ENCODE results near the gene NR2F1.

NR2F1 gene

DNA sequence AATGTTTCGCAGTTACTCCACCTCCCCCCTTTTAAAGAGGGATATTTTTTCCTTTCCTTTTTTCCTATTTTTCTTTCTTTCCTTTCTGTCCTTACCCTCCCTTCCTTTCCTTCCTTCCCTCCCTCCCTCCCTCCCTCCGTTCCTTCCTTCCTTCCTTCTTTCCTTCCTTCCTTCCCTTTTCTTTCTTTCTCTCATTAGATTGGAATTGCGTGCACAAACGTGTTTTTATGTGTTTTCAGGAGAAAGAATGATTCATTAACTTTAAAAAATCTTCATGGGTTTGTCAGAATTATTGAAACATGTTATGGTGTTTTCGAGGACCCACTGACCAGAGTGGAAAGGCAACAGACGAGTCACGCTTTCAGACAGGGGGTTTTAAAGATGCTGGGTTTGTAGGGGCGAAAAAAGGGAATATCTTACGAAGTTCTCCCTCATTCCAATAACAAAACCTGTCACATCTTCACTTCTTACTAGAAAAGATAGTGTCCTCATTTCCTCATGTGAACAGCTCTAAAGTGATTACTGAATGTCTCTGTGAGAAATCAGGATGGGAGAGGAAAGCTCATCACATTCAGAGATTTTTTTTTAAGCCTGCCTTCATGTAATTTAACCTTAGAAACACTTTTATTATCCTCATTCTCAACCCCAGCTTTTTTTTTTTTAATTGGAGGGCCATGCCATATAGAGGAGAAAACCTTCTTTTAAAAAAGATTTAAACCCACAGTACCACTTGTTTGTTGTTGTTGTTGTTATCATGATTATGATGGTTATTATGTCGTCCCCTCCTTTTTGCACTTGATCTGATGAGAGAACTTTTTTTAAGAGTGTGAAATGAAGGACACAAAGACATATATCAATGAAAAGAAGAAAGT is 21.9 kb downstream of the NR2F1 start:
- no peak for DNase-seq

DNA sequence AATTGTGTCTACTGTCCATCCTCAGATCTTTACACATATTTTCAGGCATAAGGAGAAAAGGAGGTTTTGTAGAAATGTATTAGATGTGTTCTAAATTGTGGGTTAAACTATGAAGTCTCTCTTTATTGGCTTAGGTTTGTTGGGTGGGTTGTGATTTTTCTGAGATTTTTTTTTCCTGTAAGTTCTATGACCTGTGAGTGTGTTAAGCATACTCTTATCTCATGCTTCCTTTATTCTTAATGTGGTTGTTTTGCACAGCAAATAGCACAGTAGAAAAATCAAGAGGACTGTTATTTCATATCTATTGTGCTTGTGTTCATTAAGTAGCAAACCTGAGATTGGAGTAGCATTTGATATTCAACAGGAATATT is 23.3 kb downstream of the NR2F1 start:
- no peak for DNase-seq

DNA sequence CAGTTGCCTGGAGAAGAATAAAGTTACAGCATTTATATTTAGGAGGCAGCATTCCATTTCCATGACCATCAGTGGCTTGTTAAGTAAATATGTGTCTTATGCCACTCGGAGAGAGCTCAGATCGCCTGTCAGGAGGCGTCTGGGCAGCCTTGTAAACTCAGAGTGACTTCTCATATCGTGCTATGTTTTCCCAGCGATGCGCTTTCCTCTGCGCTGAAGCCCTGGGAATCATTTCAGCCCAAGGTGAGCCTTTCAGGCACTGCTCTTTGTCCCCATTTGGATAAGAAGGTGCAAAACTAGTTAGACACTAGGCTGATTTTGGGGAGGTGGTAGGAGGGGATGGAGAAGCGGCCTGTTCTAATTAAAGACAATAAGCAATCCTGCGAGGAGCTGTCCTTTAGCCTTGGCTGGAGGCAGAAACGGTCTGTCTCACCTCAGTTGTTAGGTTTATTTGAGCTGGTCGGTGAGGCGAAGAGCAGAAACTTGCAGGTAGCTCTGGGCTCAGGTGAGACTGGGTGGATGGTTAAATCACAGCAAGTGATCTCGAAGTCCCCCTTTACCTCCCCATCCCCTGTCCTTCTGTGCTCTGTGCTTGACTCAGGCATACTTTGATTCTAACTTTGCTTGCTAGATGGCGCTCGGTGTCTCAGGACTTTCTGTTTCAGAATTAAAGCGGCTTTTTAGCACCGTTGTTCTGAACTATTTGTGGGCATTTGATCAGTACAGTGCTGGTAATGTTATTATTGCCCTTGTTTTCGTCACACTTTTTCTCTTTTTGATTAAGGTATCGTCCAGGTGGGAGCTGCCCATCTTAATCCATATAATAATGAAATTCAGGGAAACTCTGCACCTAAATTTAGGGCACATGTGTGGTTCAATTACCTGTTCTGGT is 24.6 kb downstream of the NR2F1 start:
- DNase-seq, result peak; percentile 28

DNA sequence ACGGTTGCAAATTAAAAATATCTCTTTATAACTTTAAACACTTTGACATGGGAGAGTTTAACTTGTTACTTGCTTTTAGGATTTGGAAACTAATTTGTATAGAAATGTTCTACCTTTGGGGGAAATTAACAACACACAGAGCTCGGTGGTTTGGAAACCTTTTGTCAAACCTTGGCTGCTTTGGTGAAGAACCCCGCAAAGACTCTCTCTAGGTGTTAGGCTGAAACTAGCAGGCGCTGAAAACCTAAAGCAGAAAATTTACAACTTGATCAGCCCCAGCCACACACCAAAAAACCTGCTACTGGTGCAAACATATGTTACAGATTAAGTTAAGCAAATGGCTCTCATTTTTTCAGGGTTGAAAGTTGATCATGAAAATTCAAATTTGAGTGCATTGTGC is 25.8 kb downstream of the NR2F1 start:
- no peak for DNase-seq

DNA sequence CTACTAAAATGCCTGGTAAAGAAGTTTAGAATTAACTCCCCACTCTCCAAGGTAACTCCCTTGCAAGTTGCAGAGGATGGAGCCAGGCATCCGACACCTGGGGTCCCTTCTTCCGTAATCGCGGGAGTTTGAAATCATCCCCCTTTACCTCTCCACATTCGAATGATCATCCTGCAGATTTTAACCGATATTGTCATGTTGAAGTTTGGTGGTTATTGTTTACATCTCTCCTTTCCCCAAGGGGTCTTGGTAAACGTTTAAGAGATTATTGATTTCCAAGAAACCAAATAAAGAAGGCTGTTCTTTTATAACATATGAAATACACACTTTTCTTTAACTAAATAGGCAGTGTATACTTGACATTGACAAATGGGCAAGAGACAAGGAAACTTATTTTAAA is 26.7 kb downstream of the NR2F1 start:
- no peak for DNase-seq

DNA sequence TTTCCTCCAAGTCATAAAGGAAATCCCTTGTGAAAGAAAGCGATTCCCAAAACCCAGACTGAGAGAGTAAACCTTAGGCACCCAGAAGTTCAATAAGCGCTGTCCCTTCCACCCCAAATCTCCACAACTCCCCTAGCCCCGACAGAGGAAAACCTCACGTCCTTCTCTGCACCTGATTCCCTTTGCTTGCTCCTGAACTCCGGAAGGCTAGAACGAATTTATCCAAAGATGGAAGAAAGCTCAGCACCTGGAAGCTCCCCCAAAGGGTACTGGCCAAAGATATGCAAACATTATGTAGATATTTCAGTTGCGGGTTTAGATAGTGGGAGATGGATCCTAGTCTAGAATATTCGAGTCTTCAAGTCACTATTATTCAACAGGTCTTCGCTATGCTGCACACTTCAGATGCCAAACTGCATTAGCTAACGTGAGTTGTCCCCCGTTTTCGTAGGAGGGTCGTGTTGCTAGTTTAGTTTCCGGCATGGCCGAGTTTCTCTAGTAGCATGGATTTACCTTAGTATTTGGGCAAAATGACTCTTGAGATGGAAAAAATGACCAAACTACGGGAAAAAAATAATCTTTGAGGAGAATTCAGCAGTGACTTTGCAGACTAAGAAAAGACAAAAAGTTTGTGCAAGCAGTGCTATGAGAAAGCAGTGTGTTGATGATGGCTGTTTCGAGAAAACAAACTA is 27.7 kb downstream of the NR2F1 start:
- no peak for DNase-seq

DNA sequence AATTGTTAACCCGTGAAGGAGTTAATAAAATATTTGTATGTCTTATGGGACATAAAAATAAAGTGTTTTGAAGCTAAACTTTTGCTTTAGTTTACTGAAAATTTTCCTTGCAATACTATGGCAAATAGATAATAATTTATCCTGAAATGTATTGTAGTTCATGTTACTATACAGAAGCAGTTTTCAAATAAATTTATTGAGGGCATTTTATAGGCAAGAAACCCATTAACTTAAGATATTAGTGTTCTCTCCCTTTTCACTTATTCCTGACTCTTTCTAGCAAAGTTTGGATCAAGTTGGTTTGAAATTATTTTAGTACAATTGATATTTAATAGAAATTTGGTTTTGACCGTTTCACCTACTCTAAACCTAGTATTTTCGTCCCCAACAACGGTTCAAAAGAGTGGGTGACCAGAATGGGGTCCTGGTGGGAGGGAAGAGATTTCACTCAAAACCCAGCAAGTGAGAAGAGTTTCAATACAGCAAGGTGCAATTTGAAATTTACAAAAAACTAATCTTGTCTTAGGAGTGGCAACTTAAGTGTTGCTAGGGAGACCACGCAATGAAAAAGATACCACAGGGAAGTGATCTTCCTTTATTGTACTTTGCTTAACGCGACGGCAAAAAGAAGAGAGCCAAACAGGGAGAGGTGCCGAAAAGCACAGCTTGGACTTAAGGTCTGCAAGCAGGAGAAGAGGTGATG is 28.4 kb downstream of the NR2F1 start:
- DNase-seq, result no peak

DNA sequence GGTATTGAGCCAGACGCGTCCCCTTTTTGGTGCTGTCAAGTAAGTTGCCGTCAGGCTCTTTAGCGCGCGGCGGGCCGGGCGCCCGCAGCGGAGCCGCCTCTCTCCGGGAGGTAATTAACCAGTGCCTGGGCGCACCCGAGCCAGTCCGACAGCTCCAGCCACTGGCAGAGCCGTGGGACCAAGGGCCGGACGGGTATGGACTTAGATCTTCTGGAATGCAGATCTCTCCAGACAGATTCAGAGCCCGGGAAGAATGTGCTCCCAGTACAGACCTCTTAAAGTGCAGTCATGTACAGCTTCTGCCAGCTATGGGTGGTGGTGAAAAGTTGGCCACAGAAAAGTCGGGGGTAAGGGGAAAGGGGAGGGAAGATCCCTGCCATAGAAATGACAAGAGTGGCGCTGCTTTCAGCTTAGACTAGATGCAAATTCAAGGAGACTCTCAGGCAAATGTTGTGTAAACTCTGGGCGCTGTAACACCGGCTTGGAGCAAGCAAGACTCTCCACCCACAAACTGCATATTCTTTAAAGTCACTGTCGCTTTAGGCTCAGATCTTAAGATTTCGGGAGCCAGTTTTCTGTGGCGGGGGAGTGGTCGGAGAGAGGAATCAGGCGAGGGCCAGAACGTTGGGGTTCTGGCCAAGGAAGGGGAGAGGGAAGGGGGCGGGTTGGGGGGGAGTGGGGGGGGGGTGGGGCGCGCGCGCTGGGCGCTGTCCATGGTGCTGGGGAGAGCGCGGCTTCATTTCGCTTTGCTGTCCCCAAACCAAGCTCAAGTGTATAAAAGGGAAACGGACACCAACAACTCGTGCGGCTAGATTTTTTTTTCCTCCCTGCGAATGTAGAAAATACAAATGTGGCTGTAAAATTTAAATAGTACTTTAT is 29.2 kb downstream of the NR2F1 start:
- no peak for DNase-seq

DNA sequence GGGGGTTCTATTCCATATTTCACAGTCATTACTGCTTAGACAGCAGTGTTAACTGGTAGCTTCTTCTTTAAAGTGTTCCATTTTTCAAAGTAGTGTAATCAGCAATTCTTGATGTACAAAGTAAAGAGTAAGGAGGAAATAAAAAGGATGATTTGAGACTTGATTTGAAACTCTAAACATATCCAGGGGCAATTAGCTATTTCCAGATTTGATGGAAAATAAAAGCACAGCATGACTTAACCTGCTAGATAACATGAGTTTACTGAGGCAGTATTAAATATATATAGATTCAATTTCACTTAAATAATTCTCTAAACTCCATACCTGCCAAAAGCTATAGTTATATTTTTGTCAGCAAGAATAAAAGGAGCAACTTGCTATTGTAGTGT is 29.8 kb downstream of the NR2F1 start:
- no peak for DNase-seq

DNA sequence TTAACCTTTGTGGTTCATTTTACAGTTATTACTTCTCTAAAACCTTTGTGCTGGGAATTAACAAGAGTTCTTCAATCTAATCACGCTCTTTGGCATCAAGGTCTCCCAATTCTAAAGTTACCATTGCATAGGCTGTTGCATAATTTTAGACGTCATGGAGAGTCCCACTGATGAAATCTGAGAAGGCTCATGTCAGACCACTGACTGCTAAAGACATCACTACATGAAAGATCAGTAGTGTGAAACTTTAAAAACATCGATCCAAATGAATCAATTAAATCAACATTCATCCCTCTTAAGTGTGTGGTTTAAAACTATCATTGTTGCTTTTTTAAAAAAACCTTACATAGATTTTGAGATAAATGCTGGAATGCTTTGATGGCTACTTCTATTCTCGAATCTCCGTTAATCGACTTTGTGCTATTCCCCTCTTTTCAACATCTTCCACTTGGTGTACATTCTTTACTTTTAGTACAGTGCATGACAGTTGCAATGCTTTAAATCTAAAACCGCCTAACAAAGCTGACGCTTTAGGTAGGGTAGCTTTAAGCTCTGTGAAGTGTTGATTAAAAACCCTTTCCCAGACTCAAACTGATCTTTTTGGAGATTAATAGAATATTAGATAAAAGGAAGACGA is 33.6 kb downstream of the NR2F1 start:
- DNase-seq, result no peak

DNA sequence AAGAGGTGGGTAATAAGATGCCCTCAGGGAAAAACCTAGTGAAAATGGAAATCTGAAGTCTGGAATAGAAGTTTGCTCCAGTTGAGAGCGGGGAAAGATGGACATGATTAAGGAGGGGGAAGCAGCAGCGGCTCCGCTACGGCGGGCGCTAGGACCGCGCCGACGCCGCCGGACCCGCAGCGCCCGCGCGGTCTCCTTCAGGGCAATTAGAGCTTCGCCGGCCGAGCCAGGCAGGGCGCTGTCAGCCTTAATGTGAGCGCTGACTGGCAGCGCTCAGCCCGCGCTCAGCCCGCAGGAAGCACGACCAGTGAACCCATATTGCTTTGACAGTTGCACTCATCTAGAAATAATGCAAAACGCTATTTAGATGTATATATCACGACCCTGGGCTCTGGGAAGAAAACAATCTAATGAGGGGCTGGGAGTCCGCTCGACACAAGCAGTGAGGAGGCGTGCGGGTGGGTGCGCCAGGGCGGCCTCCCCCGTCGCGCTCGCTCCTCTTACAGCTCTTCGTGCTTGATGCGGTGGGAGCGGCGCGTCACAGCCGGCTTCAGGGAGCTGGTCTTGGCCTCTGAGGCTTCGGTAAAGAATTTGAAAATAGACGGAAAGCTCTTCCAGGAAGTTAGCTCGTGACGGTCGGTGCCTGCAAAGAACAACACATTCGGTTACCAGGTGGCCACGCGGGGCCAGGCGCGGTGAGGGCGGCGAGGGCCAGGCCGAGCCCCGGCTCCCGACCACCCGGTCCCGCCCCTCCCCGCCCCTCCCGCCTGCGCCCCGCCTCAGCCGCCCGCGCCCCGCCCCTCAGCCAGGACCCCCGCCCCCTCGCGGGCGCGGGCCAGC is 37.7 kb downstream of the NR2F1 start:
- peak; percentile 68 for DNase-seq

DNA sequence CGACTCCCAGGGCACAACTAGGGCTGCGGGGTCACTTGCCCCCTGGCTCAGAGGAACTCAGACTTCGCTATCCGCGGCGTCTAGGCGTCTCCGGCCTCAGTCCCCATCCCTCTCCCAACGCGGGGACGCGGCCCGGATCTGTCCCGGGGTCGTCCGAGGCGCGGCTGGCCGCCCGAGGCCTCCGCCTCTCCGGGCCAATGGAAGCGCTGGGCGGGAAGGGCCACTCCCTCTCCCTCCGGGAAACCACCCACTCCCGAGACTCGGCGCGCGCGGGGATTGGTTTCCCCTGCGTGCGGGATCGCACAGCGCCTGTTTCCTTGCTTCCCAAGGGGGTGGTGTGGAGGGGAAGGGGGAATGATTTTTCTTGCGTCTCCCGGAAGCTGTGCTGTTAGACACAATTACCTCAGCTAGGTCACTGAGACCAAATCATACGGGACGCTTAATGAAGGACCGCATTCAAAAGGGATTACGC is 38.3 kb downstream of the NR2F1 start:
- DNase-seq, result no peak

DNA sequence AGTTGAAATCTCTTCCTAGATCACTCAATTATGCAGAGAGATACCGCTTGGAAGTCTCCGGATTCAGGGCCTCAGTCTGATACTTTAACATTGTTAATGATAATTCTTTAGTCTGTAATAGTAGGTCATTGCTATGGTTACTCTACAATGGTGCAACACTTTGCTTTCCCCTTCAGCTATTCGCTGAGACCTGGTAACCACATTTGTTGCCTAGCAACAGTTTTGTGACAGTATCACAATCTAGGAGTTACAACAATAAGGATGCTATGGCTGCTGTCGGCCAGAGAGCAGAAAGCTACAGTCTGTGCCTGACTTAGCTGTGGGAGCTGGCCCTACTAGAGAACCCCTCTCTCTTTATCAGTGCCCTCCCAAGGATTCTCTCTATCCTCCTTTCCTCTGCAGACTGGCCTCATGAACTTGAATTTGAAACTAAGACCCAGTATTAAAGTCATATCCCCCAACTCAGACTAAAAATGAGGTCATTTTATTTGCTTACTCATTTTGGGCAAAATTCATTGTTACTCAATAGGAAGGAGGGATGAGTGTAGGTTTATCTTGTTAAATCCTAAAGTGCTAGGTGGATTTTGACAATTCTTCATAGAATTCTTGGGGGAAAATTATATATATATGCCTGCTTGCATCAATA is 39.3 kb downstream of the NR2F1 start:
- peak; percentile 81 for DNase-seq

DNA sequence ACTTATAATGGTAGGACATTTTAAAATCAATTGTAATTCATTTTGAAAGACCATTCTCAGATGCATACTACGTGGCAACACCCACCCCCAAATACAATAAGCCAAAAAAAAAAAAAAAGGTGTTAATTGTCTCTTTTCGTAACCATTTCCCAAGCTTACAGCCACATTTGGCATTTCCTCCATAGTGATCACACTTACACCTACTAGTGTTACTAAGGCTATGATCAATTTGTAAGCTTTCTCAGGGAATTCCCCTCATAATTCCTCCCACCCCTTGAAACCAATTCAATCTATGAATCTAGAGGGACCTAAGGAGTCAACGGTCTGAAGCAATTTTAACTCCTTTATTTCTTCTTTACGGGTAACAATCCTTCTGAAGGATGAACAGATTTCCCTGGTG is 40.1 kb downstream of the NR2F1 start:
- DNase-seq, result no peak

DNA sequence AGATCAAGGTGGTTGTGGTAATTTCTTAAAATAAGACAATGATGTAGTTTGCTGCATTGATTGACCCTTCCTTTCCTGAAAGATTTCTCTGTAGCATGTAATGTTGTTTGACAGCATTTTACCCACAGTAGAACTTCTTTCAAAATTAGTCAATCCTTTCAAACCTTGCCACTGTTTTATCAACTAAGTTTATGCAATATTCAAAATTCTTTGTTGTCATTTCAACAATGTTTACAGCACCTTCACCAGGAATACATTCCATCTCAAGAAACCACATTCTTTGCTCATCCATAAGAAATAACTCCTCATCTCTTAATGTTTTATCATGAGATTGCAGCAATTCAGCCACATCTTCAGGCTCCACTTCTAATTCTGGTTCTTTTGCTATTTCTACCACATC is 43.8 kb downstream of the NR2F1 start:
- DNase-seq, result no peak

DNA sequence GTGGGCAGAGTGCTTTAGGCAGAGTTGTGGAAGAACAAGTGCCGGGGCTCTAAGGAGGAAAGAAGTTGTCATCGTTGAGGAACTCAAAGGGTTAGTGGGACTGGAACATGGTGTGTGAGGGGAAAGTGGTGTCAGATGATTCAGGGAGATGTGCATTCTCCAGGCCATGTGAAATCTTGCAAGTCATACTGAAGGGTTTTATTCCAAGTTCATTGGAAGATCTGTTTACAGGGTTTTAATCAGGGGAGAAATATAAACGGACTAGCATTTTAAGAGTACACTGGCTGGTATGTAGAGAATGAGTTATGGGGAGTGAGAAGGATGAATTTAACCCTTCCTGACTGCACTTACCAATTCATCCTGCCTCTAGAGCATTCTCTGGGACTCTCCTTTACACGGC is 49.3 kb downstream of the NR2F1 start:
- no peak for DNase-seq

DNA sequence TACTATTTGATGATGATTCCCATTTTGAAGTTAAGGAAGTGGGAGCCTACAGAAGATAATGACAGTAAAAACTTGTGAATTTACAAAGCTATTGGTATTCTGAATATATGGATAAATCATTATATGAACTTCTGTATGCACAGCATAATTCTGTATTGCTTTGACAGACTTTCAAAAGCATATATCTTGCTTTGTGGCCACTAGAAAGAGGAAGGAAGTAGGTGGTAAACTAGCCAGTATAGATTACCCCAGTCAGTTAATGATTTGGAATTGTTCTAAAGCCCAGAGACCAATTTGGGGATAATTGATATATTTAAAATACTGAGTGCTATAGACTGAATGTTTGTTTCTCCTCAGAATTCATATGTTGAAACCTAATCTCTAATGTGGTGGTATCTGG is 53.0 kb downstream of the NR2F1 start:
- DNase-seq, result no peak

DNA sequence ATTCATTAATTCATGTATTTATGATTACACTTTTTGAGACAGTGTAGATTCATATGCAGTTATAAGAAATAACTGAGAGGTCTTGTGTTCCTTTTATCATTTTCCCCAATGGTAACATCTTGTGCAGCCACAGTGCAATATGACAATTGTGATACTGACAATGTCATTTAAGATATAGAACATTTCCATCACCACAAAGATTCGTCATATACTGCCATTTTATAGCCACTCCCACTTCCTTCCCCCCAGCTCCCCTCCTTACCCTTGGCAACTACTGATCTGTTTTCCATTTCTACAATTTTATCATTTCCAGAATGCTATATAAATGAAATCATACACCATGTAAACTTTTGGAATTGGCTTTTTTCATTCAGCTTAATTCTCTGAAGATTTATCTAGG is 53.8 kb downstream of the NR2F1 start:
- DNase-seq, result no peak

DNA sequence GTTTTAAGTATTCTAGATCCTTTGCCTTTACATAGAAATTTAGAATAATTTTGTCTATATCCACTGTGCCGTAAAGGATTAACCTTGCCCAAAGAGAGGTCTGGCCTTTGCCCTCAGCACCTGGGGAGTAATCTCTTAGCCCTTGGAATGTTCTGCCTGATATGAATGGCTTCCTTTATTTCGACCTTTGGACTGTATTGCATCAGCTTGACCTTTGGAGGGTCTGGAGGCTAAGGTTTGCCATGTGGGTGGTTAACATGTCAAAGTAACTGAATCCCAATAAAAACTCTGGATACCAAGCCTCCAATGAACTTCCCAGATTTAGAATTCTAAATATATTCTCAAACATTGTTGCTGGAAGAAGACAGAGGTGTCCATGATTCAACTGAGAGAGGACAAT is 54.7 kb downstream of the NR2F1 start:
- DNase-seq, result no peak

DNA sequence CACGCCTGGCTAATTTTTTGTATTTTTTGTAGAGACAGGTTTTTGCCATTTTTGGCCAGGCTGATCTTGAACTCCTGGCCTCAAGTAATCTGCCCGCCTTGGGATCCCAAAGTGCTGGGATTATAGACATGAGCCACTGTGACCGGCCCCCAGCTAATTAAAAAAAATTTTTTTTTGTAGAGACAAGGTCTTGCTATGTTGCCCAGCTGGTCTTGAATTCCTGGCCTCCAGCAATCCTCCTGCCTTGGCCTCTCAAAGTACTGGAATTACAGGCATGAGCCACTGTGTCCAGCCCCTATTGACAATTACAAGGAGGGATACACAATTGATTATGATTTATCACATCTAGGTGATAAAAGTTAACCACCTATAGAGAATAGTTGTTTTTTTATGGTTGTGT is 59.5 kb downstream of the NR2F1 start:
- no peak for DNase-seq

Data from central memory CD4-positive, alpha-beta T cell (primary cell).